Cardiac muscle cell (in vitro differentiated cells and primary cell): Measurements from ENCODE around the gene ACTBL2. TPM values are rescaled to one million over a fixed set of nuclear protein-coding genes. Genes with fewer than 3 reads are reported as not detected.
A peak's percentile ranks its signal among the peaks of the same experiment; 100 is the strongest.
"Not testable (repeated sequence)": the region's sequence is repeated elsewhere in the genome, so short reads cannot be mapped to it uniquely, and the experiment has no call there.

Experiments
- DNase-seq, 2 donors: peaks; one replicate each; pipeline versions ENCODE4 v3.0.0 to v3.0.0-alpha.2; 2010 to 2017; ENCODE audit warnings: low read depth in 1 of 2, low spot score in 1 of 2
- H3K27ac ChIP-seq: fragments of 200-600 bp; sonication (generic); 2 replicates; pipeline ENCODE4 v1.5.1; 2016
- H3K27me3 ChIP-seq: fragments of 200-600 bp; sonication (generic); 2 replicates; pipeline ENCODE4 v1.6.0; 2016; ENCODE audit warnings: control low read depth
- H3K36me3 ChIP-seq: fragments of 200-600 bp; sonication (generic); 2 replicates; pipeline ENCODE4 v1.5.1; 2016; ENCODE audit warnings: control low read depth
- H3K4me1 ChIP-seq: fragments of 200-600 bp; sonication (generic); 2 replicates; pipeline ENCODE4 v1.8.1; 2017; ENCODE audit warnings: low read depth, mild to moderate bottlenecking, mixed run types
- H3K4me3 ChIP-seq: fragments of 200-600 bp; sonication (generic); 2 replicates; pipeline ENCODE4 v1.5.1; 2016; ENCODE audit warnings: mild to moderate bottlenecking
- H3K9me3 ChIP-seq: fragments of 200-600 bp; sonication (generic); 2 replicates; pipeline ENCODE4 v1.5.1; 2017; ENCODE audit warnings: low read depth, mild to moderate bottlenecking, control low read depth
- CTCF ChIP-seq: IDR thresholded peaks from 2 replicates; pipeline ENCODE4 v1.5.1; 2012; ENCODE audit warnings: low read depth, mild to moderate bottlenecking, low read length
- polyA plus RNA-seq: library from polyadenylated mRNA; unstranded; fragments of >200 nt; fragmentation: Nextera tagmentation; extraction: Ambion mirVana; gene quantifications from 2 replicates; pipeline ENCODE4 v1.2.1, GENCODE V29; 2016
- total RNA-seq: library from RNA; depleted of rRNA; stranded (reverse); fragments of >200 nt; gene quantifications from 2 replicates; pipeline ENCODE4 v1.2.3, GENCODE V29; 2016

ACTBL2 gene
- total and polyA plus RNA-seq, 2 experiments from 2014 or later = not detected

GRCh38 chr5:57470339-57470738, 12.3 kb downstream of the ACTBL2 start:
- H3K27ac ChIP-seq = no peak overlapping the region
- no peak for TF ChIP-seq CTCF
- H3K4me1 ChIP-seq = no peaks in the 10 kb centered on the region
- peak in 1 of 2 donors; percentile 45 for DNase-seq
- no peaks in the 10 kb centered on the region for H3K27me3 ChIP-seq
- no peak overlapping the region for H3K4me3 ChIP-seq
- H3K36me3 ChIP-seq = no peaks in the 10 kb centered on the region
- H3K9me3 ChIP-seq = no peaks in the 10 kb centered on the region

GRCh38 chr5:57468481-57469163, 14.0 kb downstream of the ACTBL2 start:
- H3K4me3 ChIP-seq = no peak overlapping the region
- H3K9me3 ChIP-seq = no peaks in the 10 kb centered on the region
- H3K4me1 ChIP-seq = no peaks in the 10 kb centered on the region
- no peaks in the 10 kb centered on the region for H3K36me3 ChIP-seq
- no peak overlapping the region for H3K27ac ChIP-seq
- peak in 1 of 2 donors; percentile 86 for DNase-seq
- TF ChIP-seq CTCF = no peak
- H3K27me3 ChIP-seq = no peaks in the 10 kb centered on the region

- Histone ChIP-seq H3K27me3 (no peaks in the 10 kb centered on the region), H3K27ac (no peak overlapping the region), H3K4me1 (no peaks in the 10 kb centered on the region), H3K4me3 (no peak overlapping the region), H3K36me3 (no peaks in the 10 kb centered on the region), H3K9me3 (no peaks in the 10 kb centered on the region)
- TF ChIP-seq CTCF = no peak
- DNase-seq = no peak
Observed at GRCh38 chr5:57466544-57466943, 16.1 kb downstream of the ACTBL2 start.

GRCh38 chr5:57460056-57460455, 22.6 kb downstream of the ACTBL2 start:
- not testable (repeated sequence) for H3K36me3 ChIP-seq, H3K4me3 ChIP-seq, H3K9me3 ChIP-seq, H3K27ac ChIP-seq, H3K4me1 ChIP-seq, H3K27me3 ChIP-seq, DNase-seq

GRCh38 chr5:57458443-57458842, 24.2 kb downstream of the ACTBL2 start:
- no peaks in the 10 kb centered on the region for H3K27me3 ChIP-seq

More at GRCh38 chr5:57458443-57458842, 24.2 kb downstream of the ACTBL2 start:
- DNase-seq = no peak
- H3K4me1 ChIP-seq = no peaks in the 10 kb centered on the region
- H3K9me3 ChIP-seq = no peaks in the 10 kb centered on the region
- no peak overlapping the region for H3K4me3 ChIP-seq
- TF ChIP-seq CTCF = no peak
- H3K36me3 ChIP-seq = no peaks in the 10 kb centered on the region
- no peak overlapping the region for H3K27ac ChIP-seq
